HG03095 (cell line): ENCODE measurements around the gene HK1.
"Not testable (repeated sequence)": the region's sequence is repeated elsewhere in the genome, so short reads cannot be mapped to it uniquely, and the experiment has no call there.

Source experiments
- ATAC-seq: cut with Tn5 transposase; IDR thresholded peaks from one replicate; pipeline ENCODE4 v1.9.1; 2021; ENCODE audit warnings: moderate library complexity; ENCODE audit not compliant: unreplicated experiment

Gene HK1

GRCh38 chr10:69254877-69255276, 23.4 kb upstream of the HK1 start:
- ATAC-seq = no peak

GRCh38 chr10:69259547-69260243, 18.6 kb upstream of the HK1 start:
- no peak for ATAC-seq

GRCh38 chr10:69261184-69261583, 17.1 kb upstream of the HK1 start:
- no peak for ATAC-seq

GRCh38 chr10:69262292-69262751, 16.0 kb upstream of the HK1 start:
- ATAC-seq = no peak

GRCh38 chr10:69265521-69265920, 12.8 kb upstream of the HK1 start:
- ATAC-seq = no peak

- no peak for ATAC-seq
Observed at GRCh38 chr10:69268761-69269416, 9.4 kb upstream of the HK1 start.

- no peak for ATAC-seq
Observed at GRCh38 chr10:69269761-69270160, 8.5 kb upstream of the HK1 start.

- ATAC-seq = no peak
Observed at GRCh38 chr10:69270990-69271389, 7.3 kb upstream of the HK1 start.

GRCh38 chr10:69272624-69273023, 5.7 kb upstream of the HK1 start:
- no peak for ATAC-seq

GRCh38 chr10:69275444-69275843, 2.9 kb upstream of the HK1 start:
- ATAC-seq = no peak

GRCh38 chr10:69276503-69276902, 1.8 kb upstream of the HK1 start:
- no peak for ATAC-seq

- ATAC-seq = no peak
Observed at GRCh38 chr10:69279110-69279509, 814 bp downstream of the HK1 start.

GRCh38 chr10:69281507-69282413, 3.5 kb downstream of the HK1 start:
- no peak for ATAC-seq

- ATAC-seq = not testable (repeated sequence)
Observed at GRCh38 chr10:69284402-69284801, 6.1 kb downstream of the HK1 start.

- no peak for ATAC-seq
Observed at GRCh38 chr10:69285699-69286098, 7.4 kb downstream of the HK1 start.

GRCh38 chr10:69287181-69287580, 8.9 kb downstream of the HK1 start:
- ATAC-seq = no peak

GRCh38 chr10:69290993-69291392, 12.7 kb downstream of the HK1 start:
- no peak for ATAC-seq

GRCh38 chr10:69292459-69292858, 14.2 kb downstream of the HK1 start:
- no peak for ATAC-seq

- ATAC-seq = no peak
Observed at GRCh38 chr10:69295027-69295636, 16.8 kb downstream of the HK1 start.

- no peak for ATAC-seq
Observed at GRCh38 chr10:69303632-69304051, 25.3 kb downstream of the HK1 start.

GRCh38 chr10:69306421-69306820, 28.1 kb downstream of the HK1 start:
- no peak for ATAC-seq
